GOT3 (cell line): ENCODE data around the gene AGBL4.

Experiments used
- DNase-seq: peaks from one replicate; lab custom pipeline; 2025; ENCODE audit warnings: mixed read lengths; lab: John Stamatoyannopoulos, UW

AGBL4 gene

GRCh38 chr1:48649880-48650279 is 1373.9 kb downstream of the AGBL4 start:
- DNase-seq: no peak

DNA sequence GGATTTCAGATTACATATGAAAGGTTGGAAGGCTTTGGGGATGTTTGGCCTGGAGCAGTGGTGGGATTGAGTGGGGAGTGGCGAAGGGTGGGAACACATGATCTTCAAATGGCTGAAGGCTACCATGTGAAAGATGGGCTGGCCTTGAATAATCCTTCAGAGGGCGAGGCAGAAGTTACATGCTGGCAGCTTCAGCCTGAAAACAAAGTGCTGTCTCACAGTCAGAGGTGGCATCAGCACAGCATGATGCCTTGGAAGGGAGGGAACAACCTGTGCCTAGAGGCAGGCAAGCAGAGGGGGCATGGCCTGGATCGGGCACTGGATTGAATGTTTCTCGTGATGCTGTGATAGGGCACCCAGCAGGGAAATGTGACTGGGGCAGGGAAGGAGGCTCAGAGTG is 1377.9 kb downstream of the AGBL4 start:
- no peak for DNase-seq

DNA sequence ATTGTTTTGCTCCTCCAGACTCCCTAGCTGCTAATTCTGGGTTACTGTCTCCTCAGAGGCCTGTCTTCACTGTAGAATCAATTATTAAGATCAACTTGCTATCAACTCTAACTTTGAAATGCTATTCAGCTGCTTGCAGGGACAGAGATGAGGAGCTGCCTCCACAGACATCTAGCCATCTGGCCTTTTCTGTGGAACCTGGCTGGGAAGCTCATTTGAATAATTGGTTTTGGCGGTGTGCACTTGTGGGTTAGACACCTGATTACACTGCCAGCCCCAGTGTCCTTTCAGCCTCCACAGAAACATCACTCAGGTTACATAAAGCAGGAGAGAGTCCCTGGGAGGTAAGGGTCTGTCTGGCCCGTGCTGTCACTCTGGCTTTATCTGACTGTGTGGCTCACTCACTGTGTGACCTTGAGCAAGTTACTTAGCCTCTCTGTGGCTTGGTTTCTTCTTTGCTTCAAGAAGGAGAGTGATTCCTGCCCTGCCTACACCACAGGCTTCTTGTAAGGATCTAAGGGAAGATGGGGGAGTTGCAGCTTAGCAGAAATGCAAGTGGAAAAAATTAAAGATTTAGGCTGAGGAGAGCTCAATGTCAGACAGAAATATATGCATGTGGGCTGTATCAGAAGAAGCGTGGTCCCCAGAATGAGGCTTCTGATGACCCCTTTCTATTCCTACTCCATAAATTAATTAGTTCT is 1378.7 kb downstream of the AGBL4 start:
- no peak for DNase-seq

DNA sequence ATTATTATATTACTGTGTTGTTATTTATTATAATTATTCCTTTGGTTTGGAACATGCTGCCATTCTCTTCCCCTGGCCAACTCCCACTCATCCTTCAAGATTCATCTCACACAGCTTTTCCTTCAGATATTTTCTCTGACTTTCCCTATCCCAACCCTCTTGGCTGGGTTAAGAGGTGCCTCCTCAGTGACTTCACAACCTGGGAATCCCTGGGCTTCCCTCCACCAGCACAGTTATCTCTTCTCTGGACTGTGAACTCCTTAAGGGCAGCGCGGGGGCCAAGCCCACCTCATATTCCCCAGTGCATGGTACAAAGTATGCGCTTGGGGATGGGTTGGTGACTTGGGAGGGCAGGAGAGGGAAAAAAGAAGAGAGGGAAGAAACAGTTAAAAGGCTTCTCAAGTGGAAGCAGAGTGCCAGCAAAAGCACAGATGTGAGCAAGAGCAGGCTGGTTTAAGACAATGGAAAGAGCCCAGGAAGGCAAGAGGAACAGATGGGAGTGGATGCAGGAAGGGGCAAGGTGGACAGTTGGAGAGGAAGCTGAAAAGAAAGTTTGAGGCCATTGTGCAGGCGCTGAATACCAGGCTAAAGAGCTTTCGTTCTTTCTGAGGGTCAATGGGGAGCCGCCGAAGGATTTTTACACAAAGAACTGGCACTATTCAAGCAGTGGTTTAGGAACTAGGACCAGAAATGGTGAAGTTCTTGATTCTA is 1379.4 kb downstream of the AGBL4 start:
- DNase-seq: no peak

GRCh38 chr1:48643193-48643592 is 1380.6 kb downstream of the AGBL4 start:
- DNase-seq: no peak

DNA sequence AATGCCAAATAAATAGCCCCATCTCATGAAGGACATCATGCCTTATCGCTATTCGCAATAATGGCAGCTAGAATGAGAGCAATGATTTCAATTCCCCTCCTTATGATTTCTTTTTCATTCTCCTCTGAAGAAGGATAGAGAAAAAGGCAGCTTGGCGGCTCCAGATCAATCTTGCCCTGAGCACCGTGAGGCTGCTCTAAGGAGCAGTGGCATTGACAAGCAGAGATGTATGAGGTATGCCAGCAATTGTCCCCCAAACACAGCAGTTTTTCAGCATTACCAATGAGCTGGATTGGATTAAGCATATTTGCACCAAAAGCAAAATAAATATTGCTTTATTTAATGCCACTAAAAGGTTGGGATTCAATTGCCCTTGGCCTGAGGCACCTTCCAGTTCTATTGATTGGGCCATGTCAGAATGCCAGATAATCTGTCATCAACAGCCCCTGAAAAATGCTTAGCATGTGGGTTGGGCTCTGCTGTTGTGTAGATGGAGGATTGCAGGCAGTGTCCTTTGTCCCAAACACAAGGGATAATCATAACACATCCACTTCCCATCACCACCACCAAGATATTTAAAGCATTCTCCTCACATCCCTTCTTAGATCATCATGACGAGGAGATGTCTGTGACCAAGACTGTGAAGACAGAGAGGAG is 1382.8 kb downstream of the AGBL4 start:
- DNase-seq: no peak

DNA sequence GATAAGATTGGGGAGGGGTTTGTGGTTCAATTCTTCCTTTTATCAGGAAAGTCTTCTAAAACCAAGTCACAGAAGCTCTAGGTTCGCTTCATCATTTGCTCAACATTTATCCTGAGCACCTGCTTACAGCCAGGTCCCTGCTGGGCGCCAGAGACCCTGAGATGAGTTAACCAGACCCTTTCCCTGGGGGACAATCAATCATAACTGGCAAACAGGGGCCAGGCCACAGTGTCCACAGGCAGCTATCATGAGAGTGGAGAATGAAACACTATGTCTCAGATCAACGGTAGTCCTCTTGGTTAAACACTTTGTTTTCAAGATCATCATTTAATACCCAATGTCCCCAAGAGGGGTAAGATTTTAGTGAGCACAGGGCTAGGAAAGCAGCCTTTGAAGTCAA is 1393.9 kb downstream of the AGBL4 start:
- no peak for DNase-seq

DNA sequence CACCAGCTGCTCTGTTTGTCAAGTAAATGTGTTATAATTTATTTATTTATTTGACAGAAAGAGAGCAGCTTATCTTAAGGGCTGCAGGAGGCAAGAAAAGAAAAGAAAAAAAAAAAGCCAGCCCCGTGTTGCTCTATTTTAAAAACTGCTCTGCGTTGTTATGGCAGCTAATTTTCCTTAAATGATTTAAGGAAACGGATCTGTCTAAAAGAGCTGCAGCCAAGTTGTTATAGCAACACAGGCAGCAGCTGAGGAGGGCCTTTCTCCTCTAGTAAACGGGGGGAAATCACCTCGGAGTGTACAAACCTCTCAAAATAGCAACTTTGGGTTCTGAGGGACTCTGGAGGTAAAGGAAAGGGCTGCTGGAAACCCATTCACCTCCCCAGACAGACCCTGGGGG is 1396.3 kb downstream of the AGBL4 start:
- DNase-seq: no peak

DNA sequence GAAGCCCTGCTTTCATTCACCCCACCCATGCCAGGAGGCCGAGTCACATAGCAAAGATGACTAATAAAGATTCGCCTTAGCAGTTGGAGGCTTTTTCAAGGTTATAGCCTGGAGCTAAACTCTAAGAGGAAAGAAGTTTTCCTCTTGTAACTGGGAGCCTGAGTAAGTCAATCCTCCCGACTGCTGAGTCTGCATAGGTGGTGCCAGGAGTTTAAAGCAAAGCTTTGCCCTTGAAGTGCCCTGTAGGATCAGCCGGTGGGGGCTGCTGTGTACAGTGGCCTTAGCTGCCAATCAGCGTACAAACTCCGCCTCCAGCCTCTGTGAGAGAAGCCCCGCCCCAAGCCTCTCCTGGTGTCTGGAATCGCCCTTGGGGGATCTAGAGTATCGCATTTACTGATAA is 1404.2 kb downstream of the AGBL4 start:
- no peak for DNase-seq

- no peak for DNase-seq
Observed at GRCh38 chr1:48617252-48617651, 1406.5 kb downstream of the AGBL4 start.

DNA sequence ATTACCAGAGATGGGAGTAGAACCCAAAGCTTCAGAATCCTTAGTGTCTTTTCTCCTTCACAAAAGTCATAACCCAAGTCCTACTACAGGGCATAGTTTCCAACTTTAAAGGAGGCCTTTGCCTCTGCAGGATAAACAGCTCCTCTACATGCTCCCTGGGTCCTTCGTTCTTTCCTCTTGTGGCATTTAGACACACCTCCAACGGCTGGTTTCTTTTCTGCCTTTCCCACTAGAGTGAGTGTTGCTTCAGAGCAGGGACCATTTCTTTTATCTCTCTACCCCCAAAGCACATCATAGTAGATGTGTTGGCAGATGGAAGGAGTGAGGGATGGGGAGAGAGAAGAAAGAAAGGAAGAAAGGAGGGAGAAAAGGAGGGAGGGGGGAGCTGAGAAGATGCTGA is 1407.0 kb downstream of the AGBL4 start:
- no peak for DNase-seq

DNA sequence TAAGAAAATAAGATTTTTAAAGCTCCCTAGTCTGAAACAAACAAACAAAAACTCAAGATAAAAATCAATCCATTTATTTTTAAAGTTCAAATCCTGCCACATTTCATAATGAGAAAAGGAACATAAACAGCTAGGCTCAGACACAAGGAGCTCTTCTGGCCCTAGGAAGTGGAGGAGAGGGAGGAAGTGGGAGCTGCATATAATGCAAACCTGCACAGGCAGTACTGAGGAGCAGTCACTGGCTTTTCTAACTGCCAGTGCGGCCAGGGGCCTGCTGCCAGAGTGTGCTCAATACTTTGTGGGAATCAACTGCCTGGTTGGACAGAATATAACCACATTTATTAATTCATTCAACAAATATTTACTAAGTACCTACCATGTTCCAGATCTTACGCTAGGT is 1411.9 kb downstream of the AGBL4 start:
- DNase-seq: no peak

GRCh38 chr1:48610628-48611542 is 1412.9 kb downstream of the AGBL4 start:
- DNase-seq: no peak

GRCh38 chr1:48608882-48609281 is 1414.9 kb downstream of the AGBL4 start:
- no peak for DNase-seq

GRCh38 chr1:48603222-48603621 is 1420.5 kb downstream of the AGBL4 start:
- no peak for DNase-seq

DNA sequence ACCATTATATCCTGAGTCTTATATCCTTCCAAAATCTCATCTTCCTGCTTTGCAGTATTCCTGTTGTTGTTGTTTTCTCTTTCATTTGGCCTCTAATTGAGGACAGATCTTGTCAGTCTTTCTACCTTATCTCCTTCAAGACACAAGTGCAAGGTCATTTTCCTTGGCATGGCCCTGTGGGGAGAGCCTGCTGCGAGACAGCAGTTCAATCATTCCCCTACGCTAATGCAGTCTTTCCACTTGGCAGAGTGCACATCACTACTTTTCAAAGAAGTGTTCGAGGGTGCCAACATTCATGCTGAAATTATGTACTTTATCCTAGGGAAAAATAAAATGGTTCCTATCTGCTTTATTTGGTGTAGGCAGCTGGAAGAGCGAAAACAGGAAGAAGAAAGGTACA is 1421.4 kb downstream of the AGBL4 start:
- DNase-seq: no peak

DNA sequence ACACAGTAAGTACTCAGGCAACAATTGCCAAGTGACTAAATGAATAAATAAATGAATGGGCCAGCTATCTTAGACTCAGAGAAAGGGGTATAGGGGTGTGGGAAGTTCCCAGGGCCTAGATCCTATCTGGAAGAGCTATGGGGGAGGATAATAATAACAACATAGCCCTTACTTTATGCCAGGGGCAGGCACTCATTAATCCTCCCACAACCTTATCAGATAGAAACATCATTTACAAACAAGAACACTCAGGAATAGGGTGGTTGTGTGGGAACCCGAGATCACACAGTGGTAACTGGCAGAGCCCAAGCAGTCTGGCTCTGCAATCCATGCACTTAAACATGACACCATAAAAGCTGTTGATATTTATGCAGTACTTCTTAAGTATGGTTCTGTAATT is 1423.6 kb downstream of the AGBL4 start:
- DNase-seq: no peak

DNA sequence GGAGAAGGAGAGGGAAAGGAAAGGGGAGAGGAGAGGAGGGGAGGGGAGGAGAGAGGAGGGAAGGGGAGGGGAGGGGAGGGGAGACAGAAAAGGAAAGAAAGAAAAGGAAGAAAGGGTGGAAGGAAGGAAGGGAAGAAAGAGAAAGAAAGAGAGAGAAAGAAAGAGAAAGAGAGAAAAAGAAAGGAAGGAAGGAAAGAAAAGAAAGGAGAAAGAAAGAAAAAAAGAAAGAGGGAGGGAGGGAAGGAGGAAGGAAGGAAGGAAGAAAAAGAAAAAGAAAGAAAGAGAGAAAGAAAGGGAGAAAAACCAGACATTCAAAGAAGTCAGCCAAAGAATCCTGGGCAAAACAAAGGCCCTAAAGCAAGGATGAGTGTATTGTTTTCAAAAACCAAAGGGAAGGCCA is 1426.1 kb downstream of the AGBL4 start:
- no peak for DNase-seq

- DNase-seq: no peak
Observed at GRCh38 chr1:48596046-48596445, 1427.7 kb downstream of the AGBL4 start.

DNA sequence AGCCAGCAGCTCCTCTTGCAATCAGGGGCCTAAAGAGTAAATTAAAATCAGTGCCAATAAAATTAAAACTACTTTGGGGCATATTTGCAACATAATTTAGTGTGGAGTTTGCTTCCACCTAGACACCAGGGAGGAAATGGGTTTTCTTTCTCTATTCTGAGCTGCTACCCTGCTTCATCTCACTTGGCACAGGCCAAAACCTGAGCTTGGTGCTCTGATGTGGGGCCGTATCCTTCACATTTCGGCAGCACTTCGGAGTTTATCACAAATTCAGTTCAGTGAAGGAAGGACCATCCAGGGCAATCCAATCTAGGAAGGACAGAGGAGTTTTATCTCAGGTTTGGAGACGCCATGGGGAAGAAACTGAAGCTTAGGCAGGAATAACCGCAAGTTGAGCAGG is 1428.1 kb downstream of the AGBL4 start:
- DNase-seq: no peak

GRCh38 chr1:48592330-48592729 is 1431.4 kb downstream of the AGBL4 start:
- DNase-seq: no peak

DNA sequence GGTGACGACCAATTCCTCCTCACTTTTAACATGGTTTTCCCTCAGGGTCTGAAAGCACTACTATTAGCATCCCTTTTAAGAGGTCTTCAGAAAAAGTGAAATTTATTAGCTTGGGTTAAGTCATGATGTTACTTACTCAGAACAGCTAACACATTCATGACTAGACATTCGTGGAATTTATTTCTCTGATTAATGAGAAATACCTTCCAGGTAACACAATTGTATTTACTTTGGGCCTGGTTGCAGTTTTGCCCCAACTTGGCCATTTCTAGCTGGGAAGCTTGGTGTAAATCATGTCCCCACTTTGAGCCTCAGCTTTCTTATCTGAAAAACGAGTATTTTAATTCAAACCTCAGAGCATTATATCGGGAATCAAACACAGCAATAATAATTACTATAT is 1432.6 kb downstream of the AGBL4 start:
- DNase-seq: no peak
